AG08395 (cell line): ENCODE data around the gene ITPK1.

ENCODE experiments used
- DNase-seq: peaks from one replicate; pipeline ENCODE4 v3.0.0; 2012; ENCODE audit warnings: mixed read lengths, low spot score

The ITPK1 gene

DNA sequence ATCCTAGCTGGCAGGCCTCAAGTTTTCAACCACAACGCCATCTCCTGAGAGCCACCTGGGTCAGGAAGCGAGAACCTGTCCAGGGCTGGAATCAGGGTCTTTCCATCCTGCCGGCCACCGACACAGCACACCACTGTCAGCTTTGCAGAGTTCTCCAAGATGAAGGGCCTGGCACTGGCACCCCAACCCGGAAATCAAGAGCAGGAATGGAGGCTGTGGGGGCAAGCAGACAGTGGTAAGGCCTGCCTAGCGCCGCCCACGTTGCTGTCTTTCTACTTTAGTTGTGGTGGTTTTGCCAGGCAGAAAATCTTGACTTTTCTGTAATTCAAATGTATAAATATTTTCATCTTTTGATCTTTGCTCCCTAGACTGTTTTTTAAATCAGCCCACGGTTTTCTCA, 90.7 kb downstream of the ITPK1 start:
- DNase-seq: no peak

DNA sequence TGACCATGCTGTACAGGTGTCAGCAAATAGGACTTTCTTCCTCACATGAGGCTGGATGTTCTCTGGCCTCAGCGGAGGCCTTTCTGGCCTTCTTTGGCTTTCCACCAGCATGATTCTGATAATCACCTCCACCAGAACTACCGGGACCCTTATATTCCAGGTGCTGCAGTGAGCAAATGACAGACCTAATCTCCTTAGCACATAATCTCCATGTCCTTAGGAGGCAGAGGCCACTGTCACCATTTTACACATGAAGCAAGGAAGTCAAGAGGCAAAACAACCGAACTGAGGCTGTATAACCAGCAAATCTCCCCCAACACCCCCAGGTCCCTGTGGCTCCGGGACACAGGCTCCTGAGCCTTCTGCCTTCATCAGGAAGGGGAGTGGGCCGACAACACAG, 91.2 kb downstream of the ITPK1 start:
- no peak for DNase-seq

DNA sequence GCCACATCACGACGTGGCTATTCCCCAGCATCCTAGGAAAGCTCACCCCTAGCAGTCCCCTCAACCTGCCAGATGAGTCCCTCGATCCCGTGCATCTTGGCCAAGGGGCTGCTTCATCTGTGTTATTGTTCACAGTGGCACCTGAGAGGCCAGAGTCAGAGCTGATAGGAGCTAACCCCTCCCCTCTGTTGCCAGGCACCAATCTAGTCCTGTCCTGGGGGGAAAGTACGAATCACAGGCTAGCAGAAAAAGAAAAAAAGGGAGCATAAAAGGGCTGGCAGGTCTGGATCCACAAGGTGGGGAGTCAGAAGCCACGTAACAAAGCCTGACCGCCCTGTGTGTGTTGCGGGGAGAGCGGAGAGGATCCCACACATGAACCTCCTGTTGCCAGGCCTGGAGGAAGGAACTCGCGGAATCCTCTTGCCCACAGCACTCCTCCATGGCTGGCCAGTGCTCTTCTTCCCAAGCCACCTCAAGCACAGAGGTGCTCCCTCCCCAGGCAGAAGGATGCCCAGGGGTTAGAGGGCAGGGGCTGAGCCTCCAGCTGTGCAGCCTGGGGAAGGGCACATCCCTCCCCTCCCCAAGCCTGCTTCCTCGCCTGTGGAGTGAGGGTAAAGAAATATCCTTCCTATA, 91.8 kb downstream of the ITPK1 start:
- DNase-seq: no peak

DNA sequence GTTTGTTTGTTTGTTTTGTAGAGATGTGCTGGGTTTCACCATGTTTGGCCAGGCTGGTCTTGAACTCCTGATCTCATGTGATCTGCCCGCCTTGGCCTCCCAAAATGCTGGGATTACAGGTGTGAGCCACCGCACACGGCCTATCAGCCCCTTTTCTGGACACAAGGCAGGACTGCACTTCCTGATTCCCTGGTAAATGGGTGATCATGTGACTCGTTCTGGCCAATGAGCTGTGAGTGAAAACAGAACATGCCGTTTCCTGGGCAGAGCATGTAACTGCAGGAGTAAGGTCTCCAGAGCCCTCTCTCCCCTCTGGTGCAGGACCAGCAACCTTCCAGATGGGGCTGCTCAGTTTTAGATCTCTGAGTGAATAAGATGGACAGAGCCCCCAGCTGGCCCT, 92.7 kb downstream of the ITPK1 start:
- no peak for DNase-seq

DNA sequence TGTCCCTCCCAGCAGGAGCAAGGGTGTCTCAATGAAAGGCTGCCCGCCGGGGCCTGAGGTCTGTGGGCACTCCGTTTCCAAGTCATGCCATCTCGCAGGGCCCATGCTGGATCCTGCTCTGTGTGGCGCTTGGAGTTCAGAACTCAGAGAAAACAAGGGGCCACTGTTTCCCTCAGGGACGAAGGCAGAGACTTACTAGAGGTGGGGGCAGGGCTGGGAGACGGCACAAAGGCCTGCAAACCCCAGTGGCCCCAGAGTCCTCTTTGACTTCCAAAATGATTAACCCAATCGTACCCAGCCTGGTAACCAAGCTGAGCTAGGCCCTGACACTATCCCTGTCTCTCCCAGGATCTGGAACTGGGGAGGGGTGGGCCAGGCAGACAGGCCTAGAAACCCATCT, 95.8 kb downstream of the ITPK1 start:
- DNase-seq: no peak

DNA sequence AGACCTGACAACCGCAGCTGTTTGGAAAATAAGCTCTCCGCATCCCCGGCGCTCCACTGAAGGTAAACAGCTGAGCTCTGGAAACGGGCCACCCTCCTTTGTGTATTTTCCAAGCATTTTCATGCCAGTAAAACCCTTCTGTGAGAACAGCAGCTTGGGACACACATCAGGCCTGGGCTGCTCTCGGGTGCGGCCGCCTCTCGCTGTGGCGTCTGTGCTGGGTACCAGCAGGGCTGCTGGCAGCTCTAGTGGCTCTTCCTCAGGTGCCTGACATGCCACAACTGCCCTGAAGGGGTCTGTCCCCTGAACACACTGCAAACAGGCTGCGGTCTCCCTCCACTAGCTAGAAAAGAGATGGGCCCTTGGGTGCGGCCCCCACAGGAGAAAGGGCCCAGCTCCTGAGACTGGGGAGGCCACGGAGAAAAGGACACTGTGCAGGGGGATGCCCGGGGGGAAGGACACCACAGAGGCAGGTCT, 96.3 kb downstream of the ITPK1 start:
- no peak for DNase-seq

DNA sequence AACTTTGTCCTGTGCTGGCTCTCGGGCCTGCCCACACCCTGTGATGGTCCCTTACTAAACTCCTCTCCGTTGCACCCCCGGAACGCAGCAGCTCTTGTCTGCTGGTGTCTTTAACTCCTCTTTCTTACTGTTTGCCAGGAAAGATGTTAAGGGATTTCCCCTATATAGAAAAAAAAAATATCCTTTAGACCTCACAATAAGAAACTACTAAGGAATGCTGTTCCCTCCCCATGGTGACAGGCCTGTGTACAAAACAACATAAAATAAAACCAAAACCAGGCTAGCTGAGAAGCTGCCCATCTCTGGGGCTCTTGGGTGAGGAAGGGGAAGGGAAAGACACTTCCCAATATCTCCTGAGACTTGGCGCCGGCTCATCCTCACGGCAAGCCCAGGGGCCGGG, 97.4 kb downstream of the ITPK1 start:
- no peak for DNase-seq

DNA sequence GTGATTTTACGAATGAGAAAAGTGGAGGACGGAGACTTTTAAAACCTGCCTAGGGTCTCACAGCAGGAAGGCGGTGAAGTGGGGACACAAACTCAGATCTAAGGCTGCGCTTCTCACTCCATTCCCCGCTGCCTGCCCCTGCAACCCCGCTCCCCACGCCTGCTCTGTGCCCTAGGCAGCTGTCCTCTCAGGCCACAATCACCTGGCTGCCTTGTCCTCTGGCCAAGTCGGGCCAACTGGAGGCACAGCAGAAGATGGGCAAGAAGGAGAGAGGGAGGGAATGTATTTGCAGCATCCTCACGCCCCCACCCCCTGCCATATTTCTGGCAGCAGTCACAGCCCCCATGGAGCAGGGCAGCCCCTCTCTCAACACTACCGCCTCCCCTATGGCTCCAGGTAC, 97.8 kb downstream of the ITPK1 start:
- no peak for DNase-seq

DNA sequence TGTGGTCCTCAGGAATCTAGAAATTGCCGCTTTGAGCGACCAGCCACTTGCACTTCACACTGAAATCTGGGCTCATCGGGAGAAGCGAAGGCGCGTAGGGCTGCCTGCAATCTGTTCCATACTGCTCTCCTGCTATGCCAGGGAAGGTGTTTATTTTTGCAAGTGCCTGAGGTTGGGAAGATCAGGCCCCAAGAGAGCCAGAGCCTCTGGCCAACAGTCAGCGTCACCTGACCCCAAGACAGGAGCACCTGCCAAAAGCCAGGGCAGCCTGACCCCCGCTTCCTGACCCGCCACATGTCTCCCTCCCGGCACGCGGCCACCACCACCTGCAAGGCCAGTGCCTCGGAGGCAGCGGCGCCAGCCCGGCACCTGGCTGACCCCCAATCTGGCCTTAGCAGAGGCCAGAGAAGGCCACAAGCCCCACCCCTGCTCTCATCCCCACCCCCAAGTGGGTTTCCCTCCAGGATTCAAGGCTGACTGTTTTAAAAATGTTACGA, 98.4 kb downstream of the ITPK1 start:
- no peak for DNase-seq

DNA sequence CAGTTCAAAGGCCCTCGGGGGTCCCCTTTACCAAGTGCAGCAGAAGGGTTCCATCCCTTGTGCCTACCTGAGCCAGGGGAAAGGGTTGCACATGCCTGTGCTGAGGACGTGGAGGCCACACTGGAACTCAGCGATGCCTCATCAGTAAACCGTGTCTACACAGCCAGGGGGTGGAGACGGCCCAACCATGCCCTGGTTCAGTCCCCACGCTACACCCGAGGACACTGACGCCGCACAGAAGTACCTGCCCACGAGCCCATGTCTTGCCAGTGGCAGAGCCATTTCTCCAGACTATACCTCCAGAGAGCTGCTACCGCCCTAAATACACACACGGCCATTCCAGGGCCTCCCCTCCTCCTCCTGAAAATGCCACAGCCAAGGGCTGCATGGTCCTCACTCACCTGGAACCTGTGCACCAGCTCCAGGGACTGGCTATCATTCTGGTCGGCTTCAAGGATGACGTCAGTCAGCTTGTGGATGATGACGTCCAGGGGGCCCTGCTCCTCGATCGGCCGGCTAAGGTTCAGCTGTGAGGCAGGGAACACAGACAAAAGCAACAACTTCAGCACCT, 99.4 kb downstream of the ITPK1 start:
- DNase-seq: no peak

DNA sequence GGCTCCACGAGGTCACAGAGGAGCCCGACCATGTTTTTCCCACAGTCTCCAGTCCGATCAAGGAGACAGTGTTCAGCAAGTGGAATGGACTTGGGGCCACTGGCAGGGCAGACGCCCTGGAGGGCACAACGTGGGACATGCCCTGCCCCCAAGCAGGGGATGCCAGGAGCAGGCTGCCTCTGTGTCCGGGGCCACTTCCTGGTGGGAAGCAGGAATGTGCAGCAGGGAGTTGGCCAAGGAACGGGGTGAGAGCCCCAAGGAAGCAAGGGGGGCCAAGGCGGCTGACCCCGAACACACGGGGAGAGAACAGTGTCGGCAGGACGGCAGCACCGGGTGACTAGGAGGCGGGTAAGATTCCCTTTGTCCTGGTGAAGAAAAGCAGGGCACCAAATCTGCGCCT, 100.2 kb downstream of the ITPK1 start:
- no peak for DNase-seq

DNA sequence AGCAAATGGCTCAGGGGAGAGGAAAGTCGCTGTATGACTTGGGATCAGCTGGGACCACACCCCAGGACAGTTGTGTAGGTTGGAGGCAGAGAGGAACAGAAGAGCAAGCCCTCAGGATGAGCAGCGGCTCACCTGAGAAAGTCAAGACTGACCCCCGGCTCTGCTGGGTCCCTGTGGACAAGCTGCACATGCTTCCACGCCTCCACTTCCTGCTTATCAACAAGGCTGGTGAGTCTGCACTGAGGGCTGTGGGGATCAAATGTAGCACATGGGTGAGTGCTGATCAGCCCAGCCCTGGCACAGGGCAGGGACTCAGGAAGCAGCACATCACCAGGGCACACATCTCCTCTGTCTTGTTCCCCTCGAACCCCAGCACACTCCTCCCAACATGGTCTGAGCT, 100.7 kb downstream of the ITPK1 start:
- no peak for DNase-seq

DNA sequence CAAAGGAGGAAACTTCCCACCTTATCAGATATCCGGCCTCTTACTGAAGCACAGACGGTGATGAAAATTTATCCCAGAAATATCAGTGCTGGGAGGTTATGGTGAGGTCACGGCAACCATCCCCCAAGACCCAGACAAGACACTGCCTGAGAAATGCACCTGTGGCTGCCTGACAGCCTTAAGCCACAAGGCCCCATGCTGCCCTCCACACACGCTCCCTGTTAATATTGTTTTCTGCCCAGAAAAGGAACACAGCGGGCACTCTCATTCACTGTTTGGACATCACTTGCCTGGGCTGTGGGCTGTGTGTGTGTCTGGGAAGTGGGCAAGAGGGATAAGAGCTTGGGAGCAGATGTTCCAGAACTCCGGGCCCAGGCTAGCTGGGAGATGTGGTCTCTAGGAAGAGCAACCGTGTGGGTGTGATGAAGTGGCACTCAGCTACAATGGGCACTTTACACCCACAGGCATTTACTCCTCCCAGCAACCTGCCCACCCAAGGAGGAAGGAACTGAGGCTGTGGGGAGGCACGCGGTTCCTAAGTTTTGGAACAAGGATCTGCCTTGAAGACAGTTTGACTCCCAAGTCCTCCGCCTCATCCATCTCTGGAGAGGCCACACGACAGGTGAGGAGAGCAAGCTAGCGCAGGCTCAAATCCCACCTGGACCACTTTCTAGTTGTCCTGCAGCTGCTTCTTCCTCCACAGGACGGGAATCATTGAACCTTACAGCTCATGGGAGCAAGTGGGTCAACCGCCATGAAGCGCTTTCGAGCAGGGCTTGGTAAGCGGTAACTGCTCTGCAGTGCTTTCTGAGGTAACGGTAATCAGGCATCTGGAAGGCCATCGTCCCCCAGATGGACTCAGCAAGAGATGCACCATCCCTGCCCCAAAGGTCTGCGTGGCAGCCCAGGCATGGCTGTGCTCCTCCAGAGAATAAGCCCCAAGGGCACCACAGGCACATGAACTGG, 101.4 kb downstream of the ITPK1 start:
- DNase-seq: no peak

DNA sequence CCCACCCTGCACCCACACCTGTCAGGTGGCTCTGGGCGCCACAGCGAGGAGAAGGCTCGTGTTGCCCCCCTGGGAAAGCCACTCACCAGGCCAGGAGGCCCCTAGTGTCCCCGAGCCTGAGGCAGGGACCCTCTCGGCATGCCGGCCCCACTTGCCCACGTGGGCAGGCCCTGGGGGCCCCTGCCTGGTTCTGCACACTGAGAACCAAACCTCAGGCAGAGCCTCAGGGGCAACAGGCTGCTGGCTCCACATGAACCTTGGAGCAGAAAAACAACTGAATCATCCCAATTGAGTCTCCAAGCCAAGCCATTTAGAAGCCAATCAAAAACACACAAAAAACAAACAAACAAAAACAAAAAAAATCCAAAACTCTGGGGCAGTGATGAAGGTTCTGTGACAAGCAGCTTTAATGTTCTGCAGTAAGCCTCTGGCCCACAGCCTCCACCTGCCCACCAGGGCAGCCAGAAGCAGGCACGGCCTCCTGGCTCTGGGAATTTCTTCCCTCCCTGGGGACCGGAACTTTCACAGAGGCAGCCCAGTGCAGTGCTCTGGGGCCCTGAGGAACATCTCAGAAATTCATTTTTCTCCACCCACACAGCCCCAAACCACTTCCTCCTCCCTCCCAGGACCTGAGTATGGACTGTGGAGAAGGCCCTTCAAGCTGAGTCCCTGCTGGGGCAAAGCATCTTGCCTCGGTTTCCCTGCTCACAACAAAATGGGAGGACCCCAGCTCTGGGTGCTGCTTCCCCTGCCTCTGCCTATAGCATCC, 102.6 kb downstream of the ITPK1 start:
- DNase-seq: peak; percentile 74

DNA sequence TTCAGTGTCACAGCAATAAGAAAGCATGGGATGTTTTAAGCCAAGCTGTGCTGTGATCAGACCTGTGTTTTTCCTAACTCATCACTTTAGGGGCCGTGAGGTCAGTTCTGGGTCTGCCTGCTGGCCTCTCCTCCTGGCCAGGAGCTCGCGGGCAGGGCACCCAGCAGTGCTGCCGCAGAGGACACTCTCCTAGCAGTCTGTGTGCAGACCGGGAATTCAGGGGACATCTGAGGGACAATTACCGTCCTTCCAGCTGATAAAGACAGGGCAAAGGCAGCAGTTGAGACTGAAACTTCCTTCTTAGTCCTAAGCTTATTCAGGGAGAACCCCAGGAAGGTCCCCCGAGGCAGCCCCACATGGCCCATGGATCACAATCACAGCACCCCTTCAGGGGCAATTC, 103.2 kb downstream of the ITPK1 start:
- DNase-seq: no peak

DNA sequence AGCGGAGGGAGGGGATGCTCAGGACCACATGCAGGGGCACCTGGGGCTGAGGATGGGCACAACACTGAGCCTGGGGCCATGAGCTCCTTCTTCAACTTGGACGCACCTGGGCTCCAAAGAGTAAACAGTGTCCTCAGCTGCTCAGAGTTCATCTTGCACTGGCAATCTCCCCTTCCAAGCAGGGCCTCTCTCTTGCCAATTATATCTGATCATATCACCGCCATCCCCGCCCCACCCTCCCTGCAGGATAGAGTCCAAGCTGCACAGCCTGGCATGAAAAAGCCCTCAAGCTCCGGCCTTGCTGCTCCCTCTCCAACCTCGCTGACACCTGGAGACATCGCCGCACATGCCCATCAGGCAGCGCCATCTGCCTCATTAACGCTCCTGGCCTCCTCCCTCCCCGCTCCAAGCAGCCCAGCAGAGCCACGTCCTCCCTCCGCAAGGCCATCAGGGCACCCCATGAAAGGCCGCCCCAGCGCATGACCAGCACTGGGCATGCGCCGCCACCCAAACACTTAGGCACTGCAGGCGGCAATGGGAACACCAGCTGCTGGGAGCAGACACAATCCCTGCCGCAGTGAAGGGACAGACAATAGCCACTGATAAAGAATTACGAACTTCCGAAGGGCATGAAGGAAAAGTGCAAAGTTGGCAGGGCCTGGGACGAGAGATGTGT, 103.9 kb downstream of the ITPK1 start:
- no peak for DNase-seq

DNA sequence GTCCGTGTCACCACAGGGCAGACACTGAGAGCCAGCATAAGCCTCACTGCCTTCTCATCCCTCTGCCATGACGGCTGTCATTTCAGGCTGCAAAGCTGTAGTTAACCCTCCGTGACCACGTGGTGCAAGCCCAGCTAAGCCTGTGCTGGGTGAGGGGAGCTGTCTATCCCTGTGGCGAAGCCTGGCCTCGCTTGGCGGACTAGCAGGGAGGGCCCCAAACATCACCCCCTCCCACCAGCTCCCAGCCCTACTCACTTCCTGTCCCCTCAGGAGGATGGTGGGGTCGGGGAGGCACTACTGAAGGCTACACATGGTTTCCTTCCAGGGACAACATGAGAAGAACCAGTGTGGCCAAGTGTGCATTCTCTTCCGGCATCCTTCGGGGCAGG, 104.6 kb downstream of the ITPK1 start:
- no peak for DNase-seq

DNA sequence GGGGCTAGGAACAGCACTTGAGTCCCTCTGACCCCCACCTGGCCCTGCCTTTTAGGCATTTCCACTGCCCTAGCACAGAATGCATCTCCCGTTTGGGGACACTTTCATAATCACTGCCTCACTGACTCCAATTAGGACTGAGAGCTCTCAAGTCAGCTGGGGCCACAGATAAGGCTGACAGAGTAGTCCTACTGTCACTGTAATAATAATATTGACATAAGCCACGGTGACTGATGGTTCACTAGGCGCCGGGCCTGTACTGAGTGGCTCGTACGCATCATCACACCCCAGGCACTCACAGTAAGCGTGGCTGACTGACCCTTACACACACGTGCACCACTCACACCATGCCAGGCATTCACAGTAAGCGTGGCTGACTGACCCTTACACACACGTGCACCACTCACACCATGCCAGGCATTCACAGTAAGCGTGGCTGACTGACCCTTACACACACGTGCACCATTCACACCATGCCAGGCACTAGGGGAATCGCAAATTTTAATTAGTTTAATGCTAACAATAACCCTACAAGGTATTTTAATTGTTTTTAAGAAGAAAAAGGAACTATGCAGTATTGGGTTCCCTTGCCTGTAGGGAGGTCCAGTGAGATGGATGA, 105.1 kb downstream of the ITPK1 start:
- no peak for DNase-seq

DNA sequence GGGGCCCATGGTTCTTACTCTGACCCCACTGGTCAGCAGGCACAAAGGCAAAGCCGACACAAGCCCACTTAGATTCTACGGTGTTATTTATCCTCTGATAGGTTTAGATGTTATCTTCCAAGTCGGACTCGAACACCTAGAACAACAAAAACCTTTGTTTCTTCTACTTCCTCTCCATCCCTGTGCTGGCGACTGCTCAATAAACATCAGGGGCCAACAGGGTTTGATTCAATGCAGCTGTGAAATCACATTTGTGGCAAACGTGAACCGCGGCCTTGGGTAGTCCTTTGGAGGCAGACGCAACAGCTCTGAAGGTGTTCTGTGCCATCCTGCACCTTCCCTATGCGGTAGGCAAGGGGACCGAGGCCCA, 105.6 kb downstream of the ITPK1 start:
- no peak for DNase-seq

DNA sequence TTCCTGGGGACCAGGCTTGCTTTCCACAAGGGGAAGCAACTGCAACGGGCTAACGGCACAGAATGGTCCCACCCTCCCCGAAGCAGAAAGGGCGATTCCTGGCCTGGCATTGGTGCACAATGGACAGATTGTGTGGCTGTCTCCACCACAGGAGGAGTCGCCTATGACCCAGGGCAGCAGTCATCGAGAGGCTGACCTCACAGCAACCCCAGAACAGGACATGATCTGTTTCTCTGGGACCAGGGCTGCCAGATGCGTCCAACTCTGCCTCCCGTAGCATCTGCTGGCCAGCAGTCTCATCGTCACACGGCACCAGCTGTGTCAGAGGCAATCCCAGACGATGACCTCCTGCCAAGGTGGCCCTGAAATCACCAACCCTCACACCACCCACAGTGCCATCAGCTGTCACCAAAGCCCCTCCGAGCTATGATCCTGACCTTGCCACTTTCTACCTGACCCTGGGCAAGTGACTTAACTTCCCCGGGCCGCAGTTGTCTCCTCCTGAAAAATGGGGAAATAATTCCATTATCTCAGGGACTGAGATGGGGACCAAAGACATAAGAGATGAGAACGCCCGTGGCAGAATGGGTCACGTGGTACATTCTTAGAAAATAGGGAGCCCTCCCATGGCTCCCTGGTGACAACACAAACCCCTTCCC, 106.1 kb downstream of the ITPK1 start:
- DNase-seq: peak; percentile 88

DNA sequence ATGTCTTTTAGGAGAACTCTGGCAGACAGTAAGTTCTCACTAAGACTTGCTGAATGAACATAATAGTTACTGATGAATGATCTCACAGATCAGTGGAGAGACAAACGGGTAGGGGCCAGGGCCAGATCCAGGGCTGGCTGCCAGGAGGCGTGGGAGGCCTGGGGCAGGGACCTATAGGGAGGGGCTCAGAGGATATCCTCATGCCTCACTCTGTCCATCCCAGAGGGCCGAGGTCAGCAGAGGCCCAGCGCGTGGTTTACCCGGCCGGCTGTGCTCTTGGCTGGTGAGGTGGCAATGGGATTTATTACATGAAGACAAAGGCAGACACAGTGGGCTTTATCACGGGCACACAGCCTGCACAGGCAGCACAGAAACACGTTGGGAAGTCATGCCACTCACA, 107.3 kb downstream of the ITPK1 start:
- DNase-seq: no peak
